Islet precursor cell (in vitro differentiated cells): ENCODE data around the gene ZFHX3.

Source experiments
- DNase-seq: peaks from one replicate; pipeline ENCODE4 v3.0.0-alpha.2; 2018

Gene ZFHX3

GRCh38 chr16:72924927-72925630 is 122.8 kb downstream of the ZFHX3 start:
- DNase-seq = no peak

DNA sequence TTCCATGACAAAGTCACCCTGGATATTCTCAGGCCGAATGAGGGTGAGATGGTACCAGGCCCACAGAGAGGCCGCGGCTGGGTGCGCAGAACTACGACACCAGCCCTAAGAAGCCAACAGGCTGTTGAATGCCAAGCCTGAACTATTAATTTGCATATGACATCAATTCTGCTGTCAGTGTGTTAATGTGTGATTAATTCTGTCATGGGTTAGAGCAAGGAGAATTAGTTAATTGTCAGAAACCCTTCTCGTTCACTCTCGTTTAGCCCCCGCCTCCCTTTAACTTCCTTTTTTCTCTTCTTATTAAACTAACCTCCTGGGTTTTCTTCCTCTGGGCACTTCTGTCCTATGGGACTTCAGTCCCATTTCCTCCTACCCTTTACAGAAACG is 123.4 kb downstream of the ZFHX3 start:
- DNase-seq = no peak

GRCh38 chr16:72923757-72924156 is 124.2 kb downstream of the ZFHX3 start:
- no peak for DNase-seq

DNA sequence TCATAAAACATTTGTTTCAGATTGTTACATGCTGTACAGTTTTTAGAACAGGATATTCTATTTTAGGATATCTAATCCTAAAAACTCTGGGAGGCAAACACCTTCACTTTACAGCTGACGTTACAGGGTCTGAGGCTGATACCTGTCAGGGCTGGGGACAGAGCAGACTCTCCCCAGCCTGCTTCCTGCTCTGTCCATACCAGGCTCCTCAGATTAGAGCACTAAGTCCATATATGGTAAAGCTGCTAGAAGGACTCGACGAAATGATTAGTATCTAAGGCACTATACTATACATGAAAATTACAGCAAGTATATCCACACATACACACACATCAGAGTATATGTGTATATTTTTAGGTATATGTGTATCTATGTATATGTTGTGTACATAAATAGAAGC is 125.2 kb downstream of the ZFHX3 start:
- DNase-seq = no peak

- no peak for DNase-seq
These were observed 126.3 kb downstream of the ZFHX3 start for GRCh38 chr16:72921620-72922019.

DNA sequence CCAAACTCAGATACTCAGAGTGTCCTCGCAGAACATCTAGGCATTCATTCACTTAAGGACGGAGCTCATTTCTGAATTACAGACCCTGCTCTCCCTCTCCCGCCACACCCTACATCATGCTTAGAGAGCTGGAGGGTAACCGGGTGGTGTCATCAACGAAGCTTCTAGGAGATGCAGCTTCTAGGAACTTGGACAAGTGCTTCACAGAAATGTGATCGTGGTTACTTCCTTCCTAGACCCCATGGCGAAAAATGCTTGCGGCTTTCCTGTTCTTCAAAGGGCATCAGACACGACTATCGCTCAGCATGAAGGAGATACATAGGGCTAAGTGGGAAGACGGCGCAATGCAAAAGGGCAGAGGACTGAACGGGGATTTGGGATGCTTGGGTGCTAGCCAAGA is 126.8 kb downstream of the ZFHX3 start:
- DNase-seq = no peak

DNA sequence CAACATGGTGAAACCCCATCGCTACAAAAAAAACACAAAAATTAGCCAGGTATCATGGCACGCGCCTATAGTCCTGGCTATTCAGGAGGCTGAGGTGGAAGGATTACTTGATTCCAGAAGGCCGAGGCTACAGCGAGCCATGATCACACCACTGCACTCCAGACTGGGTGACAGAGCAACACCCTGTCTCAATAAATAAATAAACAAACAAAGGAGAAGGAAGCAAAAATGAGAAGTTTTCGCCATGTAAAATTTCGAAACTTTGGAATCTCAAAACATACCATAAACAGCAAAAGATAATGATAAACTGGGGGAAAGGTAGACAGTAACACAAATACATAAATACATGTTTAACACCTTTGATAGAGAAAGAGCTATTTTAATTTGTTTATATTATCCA is 130.9 kb downstream of the ZFHX3 start:
- DNase-seq = no peak

GRCh38 chr16:72915331-72915730 is 132.6 kb downstream of the ZFHX3 start:
- DNase-seq = no peak

- no peak for DNase-seq
These were observed 134.4 kb downstream of the ZFHX3 start for GRCh38 chr16:72913551-72913950.

- no peak for DNase-seq
These were observed 136.0 kb downstream of the ZFHX3 start for GRCh38 chr16:72911971-72912370.

DNA sequence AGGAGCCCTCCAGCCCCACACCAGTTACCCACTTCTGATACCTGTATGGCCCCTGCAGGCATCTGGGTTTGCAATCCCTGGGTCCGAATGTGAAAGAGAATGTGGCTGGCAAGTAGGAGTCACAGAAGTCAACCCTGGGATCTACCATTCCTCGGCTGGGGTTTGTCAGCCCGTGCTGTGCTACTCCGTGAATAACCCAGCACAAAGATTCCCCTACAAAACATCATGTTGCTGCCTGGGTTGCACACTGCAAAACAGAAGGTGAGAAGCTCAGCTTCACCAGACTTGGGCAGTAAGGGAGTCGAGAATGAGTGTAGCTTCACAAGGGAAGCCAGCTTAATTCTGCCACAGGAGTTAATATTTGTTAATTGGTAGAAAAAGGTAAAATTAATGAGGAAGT is 137.1 kb downstream of the ZFHX3 start:
- DNase-seq = no peak

GRCh38 chr16:72910381-72910780 is 137.5 kb downstream of the ZFHX3 start:
- no peak for DNase-seq

DNA sequence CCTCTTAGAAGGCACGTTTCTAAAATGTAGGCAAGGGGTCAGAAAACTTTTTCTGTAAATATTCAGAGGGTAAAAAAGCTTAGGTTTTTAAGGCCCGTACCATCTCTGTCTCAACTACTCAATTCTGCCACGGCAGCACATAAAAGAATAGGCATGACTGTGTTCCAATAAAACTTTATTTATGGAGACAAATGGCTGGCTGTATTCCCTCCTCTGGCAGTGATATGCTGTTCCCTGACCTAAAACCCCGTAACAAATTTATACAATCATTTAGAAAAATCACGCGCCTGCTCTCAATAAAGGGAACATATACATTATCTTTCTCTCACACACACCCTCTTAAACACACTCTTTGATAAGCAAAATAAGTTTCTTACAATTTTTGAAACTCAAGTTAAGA is 138.7 kb downstream of the ZFHX3 start:
- no peak for DNase-seq

- DNase-seq = no peak
These were observed 139.4 kb downstream of the ZFHX3 start for GRCh38 chr16:72908362-72909167.

- DNase-seq = no peak
These were observed 142.3 kb downstream of the ZFHX3 start for GRCh38 chr16:72905581-72905980.

- peak; percentile 76 for DNase-seq
These were observed 144.8 kb downstream of the ZFHX3 start for GRCh38 chr16:72903176-72903575.

DNA sequence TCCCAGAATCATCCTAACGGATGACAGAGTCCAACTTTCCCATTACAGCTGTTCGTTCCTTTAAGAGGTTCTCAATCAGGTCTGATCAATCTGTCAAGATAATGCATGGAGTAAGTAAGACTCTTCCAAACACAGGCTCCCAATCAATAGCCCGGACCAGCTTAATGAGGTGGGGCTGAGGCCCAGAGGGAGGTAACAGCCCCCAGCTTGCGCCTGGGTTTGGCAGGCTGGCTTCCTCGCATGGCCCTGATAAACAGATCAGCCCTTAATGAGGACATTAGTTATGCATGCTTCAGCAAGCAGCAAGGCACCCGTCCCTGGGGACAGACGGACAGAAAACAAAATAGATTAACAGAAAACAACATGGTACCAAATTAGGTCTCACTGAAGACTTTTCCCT is 145.7 kb downstream of the ZFHX3 start:
- DNase-seq = no peak

- no peak for DNase-seq
These were observed 146.8 kb downstream of the ZFHX3 start for GRCh38 chr16:72901000-72901627.

GRCh38 chr16:72898216-72898825 is 149.6 kb downstream of the ZFHX3 start:
- no peak for DNase-seq

DNA sequence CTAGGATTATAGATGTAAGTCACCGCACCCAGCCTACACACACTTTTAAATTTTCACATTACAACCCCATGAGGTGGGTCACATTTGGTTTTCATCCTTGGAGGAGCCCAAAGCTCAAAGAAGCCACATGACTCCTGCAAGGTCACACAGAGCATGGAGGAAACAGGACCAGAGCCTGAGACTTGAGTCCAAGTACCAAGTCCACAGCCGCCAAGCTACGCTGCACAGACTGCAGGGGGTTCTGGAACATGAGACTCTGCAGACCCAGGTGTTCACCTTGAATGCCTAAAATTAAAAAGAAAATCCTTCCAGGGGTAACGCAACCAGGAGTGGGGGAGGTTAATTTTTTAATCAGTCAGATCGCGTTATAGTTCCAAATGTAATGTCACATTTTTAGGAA is 150.2 kb downstream of the ZFHX3 start:
- DNase-seq = no peak

DNA sequence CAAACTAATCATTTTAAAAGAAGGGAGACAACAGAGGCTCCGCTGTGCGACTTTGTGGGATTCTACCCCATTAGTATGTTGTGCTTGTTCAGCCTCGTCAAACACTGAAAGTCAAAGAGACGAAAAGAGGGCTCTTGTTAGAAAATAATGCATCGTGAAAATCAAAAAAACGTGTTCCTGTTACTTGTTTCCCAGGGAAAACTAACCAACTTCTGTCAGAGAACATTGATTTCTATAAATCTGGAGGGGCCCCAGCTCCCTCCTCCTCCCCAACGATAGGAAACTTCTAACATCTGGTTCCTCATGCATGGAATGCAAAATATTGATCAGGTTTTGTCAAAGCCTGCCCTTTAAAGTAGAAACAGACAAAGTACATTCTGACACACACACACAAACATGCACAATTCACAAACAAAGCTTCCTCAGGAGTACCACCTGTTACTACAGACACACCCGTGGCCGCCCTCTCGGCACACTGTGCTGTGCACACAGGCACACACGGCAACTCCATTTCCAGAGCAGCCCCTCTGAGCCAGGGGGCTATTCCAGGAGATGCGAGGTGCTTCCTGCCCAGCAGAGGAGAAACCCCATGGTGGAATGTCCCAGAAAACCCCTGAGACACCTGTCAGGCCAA is 151.3 kb downstream of the ZFHX3 start:
- DNase-seq = no peak

DNA sequence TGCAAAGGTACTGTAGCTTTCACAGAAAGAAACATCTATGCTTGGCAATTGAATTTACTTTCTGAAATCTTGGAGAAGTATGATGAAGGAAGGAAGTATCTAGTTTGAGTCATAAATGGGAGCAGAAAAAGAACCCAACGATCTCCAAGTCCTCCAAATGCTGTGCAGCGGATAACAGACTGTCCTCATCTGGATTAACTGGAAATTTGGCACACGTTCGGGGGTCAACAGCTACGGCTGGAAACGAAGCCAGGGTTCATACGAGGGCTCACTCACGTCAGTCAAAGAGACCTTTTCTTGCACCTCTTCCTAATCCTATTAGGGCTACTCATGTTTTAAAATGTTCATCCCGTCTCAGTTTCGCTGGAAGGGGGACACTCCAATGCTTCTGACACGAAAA is 152.0 kb downstream of the ZFHX3 start:
- DNase-seq = no peak
